ENCODE measurements around the gene LRRC17.

The LRRC17 gene

DNA sequence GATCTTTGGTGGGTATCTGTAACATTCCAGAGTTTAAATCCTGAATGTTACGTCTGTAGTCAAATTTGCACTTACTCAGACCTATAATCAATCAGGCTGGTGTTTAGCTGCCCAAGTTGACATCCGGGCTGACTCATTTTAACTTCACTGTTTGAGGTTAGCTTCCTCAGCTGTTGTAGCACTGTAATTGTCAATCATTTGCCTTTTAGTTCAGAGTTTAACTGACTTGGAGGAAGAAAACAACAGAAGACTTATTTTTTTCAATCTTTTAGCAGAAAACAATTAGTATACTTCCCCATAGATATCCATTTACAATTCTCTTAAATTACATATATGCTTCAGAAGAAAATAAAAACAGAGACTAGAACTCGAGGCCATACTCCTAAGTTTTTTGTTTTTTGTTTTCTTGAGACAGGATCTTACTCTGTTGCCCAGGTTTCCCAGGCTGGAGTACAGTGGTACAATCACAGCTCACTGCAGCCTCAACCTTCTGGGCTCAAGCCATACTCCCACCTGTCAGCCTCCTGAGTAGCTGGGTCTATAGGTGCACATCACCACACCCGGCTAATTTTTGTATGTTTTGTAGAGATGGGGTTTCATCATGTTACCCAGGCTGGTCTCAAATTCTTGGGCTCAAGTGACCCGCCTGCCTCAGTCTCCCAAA, 38.5 kb upstream of the LRRC17 start:
- H3K9me3 ChIP-seq = no peaks in the 10 kb centered on the region
- no peak for DNase-seq
- H3K4me1 ChIP-seq = no peaks in the 10 kb centered on the region
- H3K27me3 ChIP-seq = no peaks in the 10 kb centered on the region
- H3K36me3 ChIP-seq = no peaks in the 10 kb centered on the region
- TF ChIP-seq, protein P1, sequence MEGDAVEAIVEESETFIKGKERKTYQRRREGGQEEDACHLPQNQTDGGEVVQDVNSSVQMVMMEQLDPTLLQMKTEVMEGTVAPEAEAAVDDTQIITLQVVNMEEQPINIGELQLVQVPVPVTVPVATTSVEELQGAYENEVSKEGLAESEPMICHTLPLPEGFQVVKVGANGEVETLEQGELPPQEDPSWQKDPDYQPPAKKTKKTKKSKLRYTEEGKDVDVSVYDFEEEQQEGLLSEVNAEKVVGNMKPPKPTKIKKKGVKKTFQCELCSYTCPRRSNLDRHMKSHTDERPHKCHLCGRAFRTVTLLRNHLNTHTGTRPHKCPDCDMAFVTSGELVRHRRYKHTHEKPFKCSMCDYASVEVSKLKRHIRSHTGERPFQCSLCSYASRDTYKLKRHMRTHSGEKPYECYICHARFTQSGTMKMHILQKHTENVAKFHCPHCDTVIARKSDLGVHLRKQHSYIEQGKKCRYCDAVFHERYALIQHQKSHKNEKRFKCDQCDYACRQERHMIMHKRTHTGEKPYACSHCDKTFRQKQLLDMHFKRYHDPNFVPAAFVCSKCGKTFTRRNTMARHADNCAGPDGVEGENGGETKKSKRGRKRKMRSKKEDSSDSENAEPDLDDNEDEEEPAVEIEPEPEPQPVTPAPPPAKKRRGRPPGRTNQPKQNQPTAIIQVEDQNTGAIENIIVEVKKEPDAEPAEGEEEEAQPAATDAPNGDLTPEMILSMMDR (IDR thresholded peaks at IDR 0.05; ENCODE audit: low read depth, low read length) = no peak
- H3K4me3 ChIP-seq (ENCODE audit: low read depth, low read length) = no peak overlapping the region

DNA sequence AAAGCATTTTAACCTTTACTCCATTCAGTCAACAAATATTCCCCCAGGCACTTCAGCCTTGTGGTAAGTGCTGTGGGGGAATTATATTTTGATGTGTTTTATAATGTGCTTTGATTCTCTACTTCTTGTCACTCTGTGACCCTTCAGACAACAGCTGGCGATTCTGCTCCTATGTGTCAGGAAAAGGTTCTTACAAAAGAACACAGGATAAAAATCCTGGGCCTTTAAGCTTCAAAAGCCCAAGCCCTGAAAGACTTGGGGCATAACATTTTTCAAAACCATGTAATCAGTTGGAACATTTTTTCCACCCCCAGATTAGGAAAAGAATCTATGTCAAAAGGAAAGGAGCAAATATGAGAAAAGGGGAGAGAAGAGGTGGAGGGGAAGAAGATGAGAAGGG, 37.8 kb upstream of the LRRC17 start:
- Histone ChIP-seq H3K36me3 (no peaks in the 10 kb centered on the region), H3K4me3 (ENCODE audit: low read depth, low read length) (no peak overlapping the region), H3K4me1 (no peaks in the 10 kb centered on the region), H3K27me3 (no peaks in the 10 kb centered on the region), H3K9me3 (no peaks in the 10 kb centered on the region)
- no peak for DNase-seq
- TF ChIP-seq, protein P1 (IDR thresholded peaks at IDR 0.05; ENCODE audit: low read depth, low read length) = no peak

DNA sequence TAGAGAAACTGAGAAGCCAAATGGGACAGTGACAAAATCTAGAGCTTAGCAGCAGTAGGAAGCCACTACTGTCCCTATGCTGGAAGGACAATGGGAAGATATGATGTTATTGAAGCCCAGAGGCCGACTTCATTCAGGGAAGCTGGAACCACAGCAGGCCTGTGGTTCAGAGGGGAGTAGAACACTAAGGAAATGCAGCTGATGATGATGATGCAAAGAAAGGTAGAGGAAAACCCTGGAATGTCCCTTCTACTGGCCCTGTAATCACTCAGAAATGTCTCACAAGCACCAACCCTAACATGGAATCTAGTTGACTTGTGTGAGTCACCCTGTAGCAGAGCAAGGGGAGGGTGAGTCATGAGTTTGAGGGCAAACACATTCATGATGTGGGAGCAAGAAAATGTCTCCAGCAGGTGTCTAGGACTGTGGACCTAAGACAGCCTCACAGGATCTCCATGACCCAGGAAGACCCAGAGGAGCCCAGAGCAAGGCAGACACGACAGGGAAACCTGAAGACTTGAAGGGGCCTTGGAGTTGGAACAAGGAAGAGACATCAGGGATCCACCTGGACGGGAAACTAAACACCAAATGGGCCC, 37.0 kb upstream of the LRRC17 start:
- Histone ChIP-seq H3K27me3 (no peaks in the 10 kb centered on the region), H3K4me1 (no peaks in the 10 kb centered on the region), H3K9me3 (no peaks in the 10 kb centered on the region), H3K4me3 (ENCODE audit: low read depth, low read length) (no peak overlapping the region), H3K36me3 (no peaks in the 10 kb centered on the region)
- DNase-seq = no peak
- TF ChIP-seq, protein P1 (IDR thresholded peaks at IDR 0.05; ENCODE audit: low read depth, low read length) = no peak

DNA sequence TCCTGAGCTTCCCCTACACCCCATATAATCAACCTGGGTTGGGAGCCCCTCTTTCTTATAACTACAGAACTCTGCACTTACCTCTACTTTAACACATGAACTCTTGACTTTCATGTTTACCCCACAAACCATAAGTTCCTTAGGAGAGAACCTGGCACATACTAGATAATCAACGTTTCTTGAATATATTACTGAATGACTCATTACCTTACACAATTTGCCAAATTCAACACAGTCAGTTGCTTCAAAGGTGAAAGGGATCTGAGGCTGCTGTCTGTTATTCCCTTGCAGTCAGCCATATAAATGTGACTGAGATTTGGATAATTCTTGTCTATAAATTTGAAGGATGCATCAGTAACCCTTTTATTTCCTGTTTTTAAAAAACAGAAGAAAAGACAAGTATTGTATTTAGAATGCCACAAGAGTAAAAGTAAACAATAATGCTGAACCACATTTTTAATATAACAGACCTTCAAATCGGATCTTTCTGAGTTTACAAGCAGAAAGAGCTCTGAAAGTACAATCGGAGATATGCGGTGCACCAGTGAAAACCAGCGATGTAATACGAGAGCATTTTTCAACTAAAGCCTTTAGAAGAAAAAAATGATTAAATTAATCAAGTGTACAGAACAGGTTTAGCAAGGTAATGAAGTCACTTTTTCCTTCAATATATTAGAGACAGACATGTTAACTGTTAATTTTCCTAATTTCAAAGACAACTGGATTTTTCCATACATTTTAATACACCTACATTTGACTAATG, 29.5 kb upstream of the LRRC17 start:
- no peaks in the 10 kb centered on the region for H3K9me3 ChIP-seq
- no peak overlapping the region for H3K4me3 ChIP-seq (ENCODE audit: low read depth, low read length)
- no peaks in the 10 kb centered on the region for H3K27me3 ChIP-seq
- H3K36me3 ChIP-seq = no peaks in the 10 kb centered on the region
- DNase-seq = no peak
- H3K4me1 ChIP-seq = no peaks in the 10 kb centered on the region
- TF ChIP-seq, protein P1 (IDR thresholded peaks at IDR 0.05; ENCODE audit: low read depth, low read length) = no peak

DNA sequence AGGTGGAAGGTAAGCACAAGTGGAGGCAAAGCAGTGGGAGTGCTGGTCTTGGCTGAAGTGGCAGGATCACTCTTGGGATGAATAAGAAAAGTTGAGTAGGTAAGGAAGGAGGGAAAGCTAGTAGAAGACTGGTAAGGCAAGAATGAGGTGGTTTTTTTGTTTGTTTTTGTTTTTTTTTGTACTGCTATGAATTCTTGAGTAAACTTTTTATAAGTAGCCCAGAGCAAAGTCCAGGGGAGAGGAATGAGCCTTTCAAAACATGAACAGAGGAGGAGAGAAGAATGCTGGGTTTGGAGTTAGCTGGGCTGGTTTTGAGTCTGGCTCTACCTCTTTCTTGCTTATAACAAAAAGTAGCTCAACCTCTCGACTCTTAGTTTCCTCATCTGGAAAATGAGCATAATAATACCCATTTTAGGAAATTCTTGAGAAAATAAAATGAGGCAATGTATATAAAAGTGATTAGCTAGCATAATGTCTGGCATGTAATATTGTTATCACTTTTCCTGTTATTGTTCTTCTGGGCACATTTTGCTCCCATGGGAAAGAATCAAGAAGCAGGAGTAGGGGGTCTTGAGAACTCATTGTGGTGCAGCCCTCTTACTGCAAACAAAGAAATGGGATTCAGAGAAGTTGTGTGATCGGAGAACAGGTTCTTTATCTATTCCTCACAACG, 24.1 kb upstream of the LRRC17 start:
- TF ChIP-seq, protein P1 (IDR thresholded peaks at IDR 0.05; ENCODE audit: low read depth, low read length) = no peak
- Histone ChIP-seq H3K9me3 (no peaks in the 10 kb centered on the region), H3K36me3 (no peaks in the 10 kb centered on the region), H3K27me3 (no peaks in the 10 kb centered on the region), H3K4me1 (0 out of 2 replicates have a peak, but pooled peaks cover 2% of the 10 kb centered on the region), H3K4me3 (ENCODE audit: low read depth, low read length) (no peak overlapping the region)
- DNase-seq = no peak

Measured in BE2C (cell line).